Suprapubic skin (tissue), 4 donors: ENCODE measurements around the gene GOLGA6L25. TPM values are rescaled to one million over a fixed set of nuclear protein-coding genes. Genes with fewer than 3 reads are reported as not detected.

Experiments used
- total RNA-seq, 4 donors: library from RNA; depleted of rRNA; stranded (reverse); fragments of >200 nt; gene quantifications; one replicate each; pipeline ENCODE4 v1.1.0, GENCODE V29; 2016

Gene GOLGA6L25
- total RNA-seq, 4 donors from 2014 or later: not detected

Other genes with a start within 250 kb of the GOLGA6L25 start
- gene HERC2, start 231.4 kb upstream of the GOLGA6L25 start, total RNA-seq: 100 to 1,000 TPM in 1 of 4 donors, 10 to 100 TPM in 3; 45.2 to 111 (median 73.8) TPM
- gene GOLGA6L24, start 195.5 kb upstream of the GOLGA6L25 start, total RNA-seq: not detected
- not detected for gene GOLGA8F, start 174.9 kb upstream of the GOLGA6L25 start, total RNA-seq
- not detected for gene GOLGA8G, start 20.6 kb upstream of the GOLGA6L25 start, total RNA-seq
- gene GOLGA8M, start 158.9 kb downstream of the GOLGA6L25 start, total RNA-seq: not detected